Cardiac muscle cell (in vitro differentiated cells and primary cell): Measurements from ENCODE around the gene NAT9. TPM values are rescaled to one million over a fixed set of nuclear protein-coding genes. Genes with fewer than 3 reads are reported as not detected.

Experiments used
- DNase-seq, 2 donors: peaks; one replicate each; pipeline versions ENCODE4 v3.0.0 to v3.0.0-alpha.2; 2010 to 2017; ENCODE audit warnings: low read depth in 1 of 2, low spot score in 1 of 2
- H3K27ac ChIP-seq: fragments of 200-600 bp; sonication (generic); 2 replicates; pipeline ENCODE4 v1.5.1; 2016
- H3K27me3 ChIP-seq: fragments of 200-600 bp; sonication (generic); 2 replicates; pipeline ENCODE4 v1.6.0; 2016; ENCODE audit warnings: control low read depth
- H3K36me3 ChIP-seq: fragments of 200-600 bp; sonication (generic); 2 replicates; pipeline ENCODE4 v1.5.1; 2016; ENCODE audit warnings: control low read depth
- H3K4me1 ChIP-seq: fragments of 200-600 bp; sonication (generic); 2 replicates; pipeline ENCODE4 v1.8.1; 2017; ENCODE audit warnings: low read depth, mild to moderate bottlenecking, mixed run types
- H3K4me3 ChIP-seq: fragments of 200-600 bp; sonication (generic); 2 replicates; pipeline ENCODE4 v1.5.1; 2016; ENCODE audit warnings: mild to moderate bottlenecking
- H3K9me3 ChIP-seq: fragments of 200-600 bp; sonication (generic); 2 replicates; pipeline ENCODE4 v1.5.1; 2017; ENCODE audit warnings: low read depth, mild to moderate bottlenecking, control low read depth
- polyA plus RNA-seq: library from polyadenylated mRNA; unstranded; fragments of >200 nt; fragmentation: Nextera tagmentation; extraction: Ambion mirVana; gene quantifications from 2 replicates; pipeline ENCODE4 v1.2.1, GENCODE V29; 2016
- total RNA-seq: library from RNA; depleted of rRNA; stranded (reverse); fragments of >200 nt; gene quantifications from 2 replicates; pipeline ENCODE4 v1.2.3, GENCODE V29; 2016
- TF ChIP-seq, protein P1 (sequence below): IDR thresholded peaks from 2 replicates; pipeline ENCODE4 v1.5.1; 2012; ENCODE audit warnings: low read depth, mild to moderate bottlenecking, low read length

Gene NAT9
- total and polyA plus RNA-seq, 2 experiments from 2014 or later, result 56.2 to 73.1 TPM

DNA sequence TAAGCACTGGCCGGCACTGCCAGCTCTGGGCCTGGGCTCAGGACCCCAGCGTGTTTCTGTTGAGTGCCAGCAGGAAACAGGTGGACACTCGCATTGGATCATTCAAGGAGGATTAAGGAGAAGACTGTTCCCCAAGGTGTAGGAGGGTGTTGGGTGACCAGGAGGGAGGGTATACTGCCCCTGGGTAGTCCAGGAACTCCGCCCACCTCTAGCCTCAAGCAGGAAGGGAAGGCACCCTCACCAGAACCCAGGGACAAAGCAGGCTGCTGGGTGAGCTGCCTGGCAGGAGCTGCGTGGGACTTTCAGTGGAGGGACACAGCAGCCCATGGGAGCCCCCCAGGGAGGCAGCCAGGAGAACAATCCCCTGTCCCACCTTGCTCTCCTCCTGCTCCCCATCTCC, 46.8 kb downstream of the NAT9 start:
- DNase-seq, result no peak
- no peak overlapping the region for H3K27ac ChIP-seq
- no peaks in the 10 kb centered on the region for H3K4me1 ChIP-seq
- H3K36me3 ChIP-seq, result no peaks in the 10 kb centered on the region
- H3K9me3 ChIP-seq, result no peaks in the 10 kb centered on the region
- H3K27me3 ChIP-seq, result peaks cover 8% of the 10 kb centered on the region
- TF ChIP-seq, protein P1, sequence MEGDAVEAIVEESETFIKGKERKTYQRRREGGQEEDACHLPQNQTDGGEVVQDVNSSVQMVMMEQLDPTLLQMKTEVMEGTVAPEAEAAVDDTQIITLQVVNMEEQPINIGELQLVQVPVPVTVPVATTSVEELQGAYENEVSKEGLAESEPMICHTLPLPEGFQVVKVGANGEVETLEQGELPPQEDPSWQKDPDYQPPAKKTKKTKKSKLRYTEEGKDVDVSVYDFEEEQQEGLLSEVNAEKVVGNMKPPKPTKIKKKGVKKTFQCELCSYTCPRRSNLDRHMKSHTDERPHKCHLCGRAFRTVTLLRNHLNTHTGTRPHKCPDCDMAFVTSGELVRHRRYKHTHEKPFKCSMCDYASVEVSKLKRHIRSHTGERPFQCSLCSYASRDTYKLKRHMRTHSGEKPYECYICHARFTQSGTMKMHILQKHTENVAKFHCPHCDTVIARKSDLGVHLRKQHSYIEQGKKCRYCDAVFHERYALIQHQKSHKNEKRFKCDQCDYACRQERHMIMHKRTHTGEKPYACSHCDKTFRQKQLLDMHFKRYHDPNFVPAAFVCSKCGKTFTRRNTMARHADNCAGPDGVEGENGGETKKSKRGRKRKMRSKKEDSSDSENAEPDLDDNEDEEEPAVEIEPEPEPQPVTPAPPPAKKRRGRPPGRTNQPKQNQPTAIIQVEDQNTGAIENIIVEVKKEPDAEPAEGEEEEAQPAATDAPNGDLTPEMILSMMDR, result no peak
- no peak overlapping the region for H3K4me3 ChIP-seq

DNA sequence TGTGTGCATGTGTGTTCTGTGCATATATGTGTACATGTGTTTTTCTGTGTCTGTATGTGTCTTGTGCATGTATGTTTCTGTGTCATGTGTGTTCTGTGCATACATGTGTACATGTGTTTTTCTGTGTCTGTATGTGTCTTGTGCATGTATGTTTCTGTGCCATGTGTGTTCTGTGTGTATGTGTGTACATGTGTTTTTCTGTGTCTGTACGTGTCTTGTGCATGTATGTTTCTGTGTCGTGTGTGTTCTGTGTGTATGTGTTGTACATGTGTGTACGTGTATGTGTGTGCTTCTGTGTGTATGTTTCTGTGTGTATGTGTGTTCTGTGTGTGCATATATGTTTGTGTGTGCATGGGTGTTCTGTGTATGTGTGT, 47.5 kb downstream of the NAT9 start:
- Histone ChIP-seq H3K27ac (no peak overlapping the region), H3K27me3 (peaks cover 1% of the 10 kb centered on the region), H3K4me1 (no peaks in the 10 kb centered on the region), H3K4me3 (no peak overlapping the region), H3K9me3 (no peaks in the 10 kb centered on the region), H3K36me3 (no peaks in the 10 kb centered on the region)
- TF ChIP-seq, protein P1, result no peak
- DNase-seq, result no peak

DNA sequence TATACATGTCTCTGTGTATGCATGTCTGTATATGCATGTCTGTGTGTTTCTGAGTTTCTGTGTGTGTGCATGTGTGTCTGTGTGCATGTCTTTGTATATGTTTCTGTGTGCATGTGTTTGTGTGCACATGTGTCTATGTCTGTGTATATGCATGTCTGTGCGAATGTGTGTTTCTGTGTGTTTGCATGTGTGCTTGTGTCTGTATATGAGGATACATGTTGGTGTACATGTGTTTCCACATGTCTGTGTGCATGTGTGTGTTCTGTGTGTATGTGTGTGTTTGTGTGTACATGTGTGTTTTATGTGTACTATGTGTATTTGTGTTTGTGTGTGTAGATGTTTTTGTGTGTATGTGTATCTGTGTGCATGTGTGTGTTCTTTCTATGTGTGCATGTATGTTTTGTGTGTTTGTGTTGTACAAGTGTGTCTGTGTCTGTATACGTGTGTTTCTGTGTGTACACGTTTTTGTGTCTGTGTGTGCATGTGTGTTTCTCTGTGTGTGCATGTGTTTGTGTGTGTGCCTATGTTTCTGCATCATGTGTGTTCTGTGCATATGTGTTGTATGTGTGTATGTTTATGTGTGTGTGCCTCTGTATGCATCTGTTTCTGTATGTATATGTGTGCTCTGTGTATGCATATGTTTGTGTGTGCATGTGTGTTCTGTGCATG, 48.0 kb downstream of the NAT9 start:
- no peaks in the 10 kb centered on the region for H3K27me3 ChIP-seq
- TF ChIP-seq, protein P1, result no peak
- no peaks in the 10 kb centered on the region for H3K4me1 ChIP-seq
- no peaks in the 10 kb centered on the region for H3K9me3 ChIP-seq
- H3K4me3 ChIP-seq, result no peak overlapping the region
- H3K27ac ChIP-seq, result no peak overlapping the region
- H3K36me3 ChIP-seq, result no peaks in the 10 kb centered on the region
- no peak for DNase-seq

DNA sequence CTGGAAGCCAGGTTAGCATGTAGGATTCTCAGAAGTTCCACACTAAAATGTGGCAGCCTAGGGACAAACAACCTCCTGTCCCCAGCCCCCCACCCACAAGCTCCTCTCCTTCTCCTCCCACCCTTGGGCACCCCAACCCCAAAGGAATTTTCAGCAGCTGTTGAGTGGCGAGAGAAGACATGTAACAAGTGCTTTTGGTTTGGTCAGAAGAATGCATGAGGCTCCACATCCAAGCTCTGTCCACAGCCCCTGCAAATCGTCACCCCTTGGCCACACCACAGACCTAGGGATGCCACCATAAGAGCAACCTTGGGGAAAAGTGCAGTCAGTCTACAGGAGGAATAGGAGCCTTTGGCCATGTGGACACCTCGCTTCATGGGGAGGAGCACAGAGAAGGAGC, 51.0 kb downstream of the NAT9 start:
- H3K4me1 ChIP-seq, result no peaks in the 10 kb centered on the region
- H3K9me3 ChIP-seq, result no peaks in the 10 kb centered on the region
- no peak overlapping the region for H3K4me3 ChIP-seq
- peaks cover 2% of the 10 kb centered on the region for H3K27me3 ChIP-seq
- DNase-seq, result no peak
- no peak overlapping the region for H3K27ac ChIP-seq
- H3K36me3 ChIP-seq, result no peaks in the 10 kb centered on the region
- TF ChIP-seq, protein P1, result no peak

DNA sequence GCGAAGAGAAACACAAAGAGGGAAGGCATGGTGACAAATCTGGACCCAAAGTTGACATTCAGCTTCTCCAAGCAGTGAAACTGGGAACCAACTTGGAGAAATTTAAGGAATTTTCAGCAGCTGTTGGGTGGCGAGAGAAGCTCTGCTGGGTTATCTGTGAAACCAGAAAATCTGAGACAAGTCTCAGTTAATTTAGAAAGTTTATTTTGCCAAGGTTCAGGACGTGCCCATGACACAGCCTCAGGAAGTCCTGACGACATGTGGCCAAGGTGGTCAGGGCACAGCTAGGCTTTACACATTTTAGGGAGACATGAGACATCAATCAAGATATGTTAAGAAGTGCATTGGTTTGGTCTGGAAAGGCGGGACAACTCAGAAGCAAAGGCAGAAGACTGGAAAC, 52.3 kb downstream of the NAT9 start:
- DNase-seq, result no peak
- peaks cover 5% of the 10 kb centered on the region for H3K27me3 ChIP-seq
- H3K9me3 ChIP-seq, result no peaks in the 10 kb centered on the region
- no peak overlapping the region for H3K4me3 ChIP-seq
- H3K4me1 ChIP-seq, result no peaks in the 10 kb centered on the region
- TF ChIP-seq, protein P1, result no peak
- no peak overlapping the region for H3K27ac ChIP-seq
- no peaks in the 10 kb centered on the region for H3K36me3 ChIP-seq

DNA sequence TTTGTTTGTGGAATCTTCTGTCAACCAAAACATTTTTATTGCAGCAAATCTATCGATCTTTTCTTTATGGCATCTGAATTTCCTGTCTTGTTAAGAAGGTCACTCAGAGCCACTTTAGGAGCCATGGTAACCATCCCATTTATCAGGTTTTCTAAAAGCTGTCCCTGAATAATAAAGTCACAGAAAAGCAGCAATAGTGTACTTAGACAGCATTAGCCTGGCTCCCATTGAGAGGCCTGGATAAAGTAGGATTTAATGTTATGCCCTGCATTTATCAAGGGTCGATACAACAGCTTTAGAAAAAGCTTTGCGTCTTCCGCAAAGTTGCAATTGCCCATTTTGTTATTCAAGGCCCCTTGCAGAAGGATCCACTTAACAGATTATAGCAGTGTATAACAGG, 53.4 kb downstream of the NAT9 start:
- DNase-seq, result no peak
- no peaks in the 10 kb centered on the region for H3K9me3 ChIP-seq
- peaks cover 5% of the 10 kb centered on the region for H3K27me3 ChIP-seq
- no peaks in the 10 kb centered on the region for H3K4me1 ChIP-seq
- H3K36me3 ChIP-seq, result no peaks in the 10 kb centered on the region
- H3K27ac ChIP-seq, result no peak overlapping the region
- H3K4me3 ChIP-seq, result no peak overlapping the region
- TF ChIP-seq, protein P1, result no peak
